Motor neuron (in vitro differentiated cells): ENCODE data around the gene GRP. TPM values are rescaled to one million over a fixed set of nuclear protein-coding genes. Genes with fewer than 3 reads are reported as not detected.

Experiments used
- ATAC-seq, 8 experiments: fragments of 200-7000 bp; cut with Tn5 transposase; replicated peaks in 6 of 8; 2 replicates each; pipeline ENCODE4 v1.8.0; 2021; ENCODE audit warnings: mild to moderate bottlenecking in 8 of 8, moderate library complexity in 8 of 8
- H3K27ac ChIP-seq, 2 donors: fragments of 250-450 bp; sonication (Bioruptor Pico); 2 replicates each; pipeline ENCODE4 v1.9.0; 2021; ENCODE audit warnings: antibody characterized with exemption in 2 of 2, mild to moderate bottlenecking in 2 of 2, moderate library complexity in 1 of 2
- H3K4me1 ChIP-seq, 2 donors: fragments of 250-450 bp; sonication (Bioruptor Pico); replicated peaks in 1 of 2; 2 replicates each; pipeline ENCODE4 v1.6.1; 2021; ENCODE audit warnings: antibody characterized with exemption in 2 of 2, mild to moderate bottlenecking in 2 of 2, moderate library complexity in 1 of 2
- H3K4me3 ChIP-seq, 5 donors: fragments of 250-450 bp; sonication (Bioruptor Pico); 2 replicates each; pipeline ENCODE4 v1.9.0; 2021; ENCODE audit warnings: antibody characterized with exemption in 5 of 5, mild to moderate bottlenecking in 5 of 5, moderate library complexity in 4 of 5
- WGBS, 10 experiments: fragments of 450-650 bp; shearing (Covaris generic); methylation state at CpG; one replicate each; pipeline ENCODE4 v1.0.0; 2022; 5-methylcytosine and 5-hydroxymethylcytosine counted together
- in situ Hi-C, 9 experiments: fragments of 400-800 bp; cut with MboI; loops; one replicate each; pipeline ENCODE4 v1.15.0; 2021; ENCODE audit warnings: low sequenced_read_pairs in 9 of 9, low pct_unique_long_range_greater_than_20kb in 2 of 9; ENCODE audit not compliant: unreplicated experiment in 9 of 9
- total RNA-seq, 8 experiments: library from RNA; unstranded; fragments of 300-600 nt; gene quantifications; 2 replicates each; pipeline versions ENCODE4 v1.2.3 to v1.2.4, GENCODE V29; 2022

Gene GRP
- 1 to 10 TPM in 1 of 8 experiments, not detected in 7; 2.2 TPM for total RNA-seq

DNA sequence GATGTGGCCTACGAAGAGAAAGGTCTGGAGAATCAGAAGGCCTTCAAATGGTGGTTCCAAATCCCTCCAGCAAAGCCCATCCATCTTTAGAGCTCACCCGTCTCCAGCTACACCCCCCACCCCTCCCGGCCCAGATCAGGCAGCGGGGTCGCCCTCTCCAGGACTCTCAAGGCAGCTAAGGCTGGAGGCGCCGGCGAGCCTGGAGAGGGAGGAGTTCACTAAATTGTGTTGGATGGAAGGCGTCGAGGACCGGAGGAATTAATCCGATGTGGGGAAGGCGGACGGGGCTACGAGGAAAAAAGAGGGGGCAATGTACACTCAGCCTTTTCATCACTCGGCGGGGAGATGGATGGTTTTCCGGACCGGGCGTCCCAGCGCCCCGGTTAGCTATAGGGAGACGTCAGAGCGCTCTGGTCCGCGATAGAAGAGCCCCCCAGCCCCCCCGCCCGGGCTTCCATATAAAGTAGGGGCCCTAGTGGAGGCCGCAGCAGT, at the start of gene GRP:
GRP (plus strand) TSS at position 487 of the 492 bp plus-strand sequence. CDS start 108 bp downstream, outside the sequence.
- Histone ChIP-seq H3K4me1 (peaks cover 11% of the 10 kb centered on the region in 2 donors), H3K4me3 (peak within 1 kb of the TSS; percentile 17 to 28 (median 20)), H3K27ac (no peak within 1 kb of the TSS)
- WGBS, 10 experiments, result 0 to 13% (median 5%) methylated on average over 1 to 6 of the region's 29 CpGs; no CpG with 5 or more reads in 6 of the 10 experiments
- peak in 4 of 8 experiments; percentile 26 to 39 (median 30) for ATAC-seq
- in situ Hi-C loops, result no loop called here

- Histone ChIP-seq H3K4me3 (no peak overlapping the region), H3K4me1 (no peaks in the 10 kb centered on the region), H3K27ac (no peak overlapping the region)
- ATAC-seq, result no peak
- 4 to 92% (median 56%) methylated on average over 1 to 2 of the region's 2 CpGs for WGBS, 10 experiments
- in situ Hi-C loops, result no loop called here
These were observed 47.2 kb upstream of the GRP start for GRCh38 chr18:59172664-59173249.

- no peaks in the 10 kb centered on the region for H3K4me1 ChIP-seq
- 0 to 94% (median 52%) methylated on average over 2 to 4 of the region's 4 CpGs; no CpG with 5 or more reads in 4 of the 10 experiments for WGBS, 10 experiments
These were observed 42.5 kb upstream of the GRP start for GRCh38 chr18:59177485-59177884.

DNA sequence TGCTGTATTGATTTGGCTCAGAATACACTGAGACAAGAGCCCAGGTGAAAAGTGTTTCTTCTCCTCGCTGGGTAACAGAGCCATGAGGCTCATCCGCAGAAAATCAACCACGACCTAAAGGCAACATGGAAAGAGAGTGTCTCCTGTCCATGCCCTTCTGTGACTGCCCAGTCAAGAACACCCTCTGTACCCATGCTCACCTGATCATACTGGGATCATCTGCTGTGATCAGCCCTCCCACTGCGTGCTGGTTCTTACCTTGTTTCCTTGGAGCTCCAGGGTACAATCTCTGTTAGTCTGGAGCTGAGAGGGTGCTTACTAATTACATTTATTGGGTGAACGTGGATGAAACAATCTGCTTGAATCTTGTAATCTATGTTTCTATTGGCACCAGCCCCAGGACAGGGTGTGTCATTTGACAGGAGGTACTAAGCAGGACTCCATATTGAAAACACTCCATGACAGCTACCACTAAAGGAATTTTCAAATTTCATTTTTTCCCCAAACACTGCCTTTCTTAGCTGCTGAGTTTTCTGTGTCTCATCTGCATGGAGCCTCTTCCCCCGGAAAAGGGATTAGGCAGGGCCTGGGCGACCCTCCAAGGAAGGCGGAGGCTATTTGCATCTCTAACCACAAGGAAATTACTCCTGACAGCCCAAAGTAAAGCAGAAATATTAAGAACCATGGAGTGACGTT, 39.7 kb upstream of the GRP start:
- WGBS, 10 experiments, result 10 to 78% (median 47%) methylated on average over 1 to 9 of the region's 9 CpGs
- in situ Hi-C loops, result no loop called here
- Histone ChIP-seq H3K4me1 (no peaks in the 10 kb centered on the region), H3K27ac (no peak overlapping the region), H3K4me3 (no peak overlapping the region)
- peak in 3 of 8 experiments; percentile 52 to 82 (median 75) for ATAC-seq

More at GRCh38 chr18:59177485-59177884, 42.5 kb upstream of the GRP start:
- H3K27ac ChIP-seq, result no peak overlapping the region
- no peak overlapping the region for H3K4me3 ChIP-seq
- in situ Hi-C loops, result no loop called here
- ATAC-seq, result peak in 3 of 8 experiments; percentile 62 to 86 (median 74)

GRCh38 chr18:59182673-59183072, 37.3 kb upstream of the GRP start:
- peak in 2 of 8 experiments; percentile 13 to 64 for ATAC-seq
- Histone ChIP-seq H3K4me3 (no peak overlapping the region), H3K4me1 (no peaks in the 10 kb centered on the region), H3K27ac (no peak overlapping the region)
- in situ Hi-C loops, result no loop called here
- 0 to 100% (median 44%) methylated on average over 1 of the region's 1 CpG; no CpG with 5 or more reads in 2 of the 10 experiments for WGBS, 10 experiments

- WGBS, 10 experiments, result 43 to 100% (median 100%) methylated on average over 1 to 2 of the region's 2 CpGs; no CpG with 5 or more reads in 2 of the 10 experiments
- in situ Hi-C loops, result no loop called here
- Histone ChIP-seq H3K27ac (no peak overlapping the region), H3K4me1 (no peaks in the 10 kb centered on the region), H3K4me3 (no peak overlapping the region)
- peak in 2 of 8 experiments; percentile 69 to 82 for ATAC-seq
These were observed 30.9 kb upstream of the GRP start for GRCh38 chr18:59189008-59189407.

DNA sequence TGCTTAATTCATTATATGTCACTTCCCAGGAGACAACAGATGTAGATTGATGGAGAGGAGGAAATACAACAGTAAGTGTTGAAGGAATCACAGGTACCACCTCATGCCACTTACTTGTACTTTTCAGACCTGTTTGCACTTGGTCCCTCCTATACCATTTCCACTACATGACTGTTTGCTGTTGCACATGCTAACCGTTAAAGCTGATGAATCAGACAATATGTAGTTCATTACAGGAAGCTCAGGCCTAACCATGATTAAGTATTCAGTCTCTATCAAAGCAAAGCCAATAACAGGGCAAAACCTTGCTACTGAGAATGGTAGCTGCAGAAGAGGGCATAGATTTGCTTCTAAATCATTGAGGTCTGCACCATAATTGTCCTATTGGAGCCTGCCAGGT, 30.2 kb upstream of the GRP start:
- Histone ChIP-seq H3K4me1 (no peaks in the 10 kb centered on the region), H3K4me3 (no peak overlapping the region), H3K27ac (no peak overlapping the region)
- peak in 2 of 8 experiments; percentile 16 to 31 for ATAC-seq
- WGBS, 10 experiments, result 0 to 89% (median 75%) methylated on average over 1 of the region's 1 CpG; no CpG with 5 or more reads in 3 of the 10 experiments
- in situ Hi-C loops, result no loop called here

DNA sequence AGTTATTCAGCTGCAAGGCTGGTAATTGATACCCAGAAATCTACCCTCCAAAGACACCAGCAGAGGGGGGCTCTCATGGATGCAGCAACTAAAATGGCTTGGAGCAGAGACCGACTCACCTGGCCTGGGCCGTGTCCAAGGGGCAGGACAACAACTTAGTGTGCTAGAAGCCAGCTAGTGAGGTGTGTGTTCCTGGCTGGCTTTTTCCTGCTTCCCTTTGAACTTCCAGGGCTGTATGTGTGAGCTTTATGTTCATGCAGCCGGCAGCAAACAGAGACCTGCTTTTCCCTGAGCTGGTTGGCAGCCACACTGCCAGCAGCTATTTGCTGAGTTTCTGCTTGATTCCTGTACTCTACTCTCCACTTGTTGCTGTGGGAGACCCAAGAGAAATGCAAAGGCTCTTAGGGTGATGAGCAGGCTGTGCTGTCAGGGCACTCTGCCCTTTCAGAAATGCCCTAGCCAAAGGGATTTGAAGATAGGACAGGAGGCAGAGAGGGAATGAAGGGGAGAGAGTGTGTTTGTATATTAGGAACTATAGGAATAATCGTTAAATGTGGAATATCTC, 23.7 kb upstream of the GRP start:
- 46 to 90% (median 73%) methylated on average over 1 to 4 of the region's 4 CpGs; no CpG with 5 or more reads in 3 of the 10 experiments for WGBS, 10 experiments
- no peak overlapping the region for H3K27ac ChIP-seq
- in situ Hi-C loops, result no loop called here
- no peak overlapping the region for H3K4me3 ChIP-seq
- ATAC-seq, result peak in 1 of 8 experiments; percentile 98
- H3K4me1 ChIP-seq, result no peaks in the 10 kb centered on the region

- H3K4me3 ChIP-seq, result no peak overlapping the region
- WGBS, 10 experiments, result 0 to 90% (median 71%) methylated on average over 1 to 2 of the region's 2 CpGs; no CpG with 5 or more reads in 2 of the 10 experiments
- no peak for ATAC-seq
- no peaks in the 10 kb centered on the region for H3K4me1 ChIP-seq
- no peak overlapping the region for H3K27ac ChIP-seq
- in situ Hi-C loops, result no loop called here
These were observed 22.3 kb upstream of the GRP start for GRCh38 chr18:59197636-59198035.

DNA sequence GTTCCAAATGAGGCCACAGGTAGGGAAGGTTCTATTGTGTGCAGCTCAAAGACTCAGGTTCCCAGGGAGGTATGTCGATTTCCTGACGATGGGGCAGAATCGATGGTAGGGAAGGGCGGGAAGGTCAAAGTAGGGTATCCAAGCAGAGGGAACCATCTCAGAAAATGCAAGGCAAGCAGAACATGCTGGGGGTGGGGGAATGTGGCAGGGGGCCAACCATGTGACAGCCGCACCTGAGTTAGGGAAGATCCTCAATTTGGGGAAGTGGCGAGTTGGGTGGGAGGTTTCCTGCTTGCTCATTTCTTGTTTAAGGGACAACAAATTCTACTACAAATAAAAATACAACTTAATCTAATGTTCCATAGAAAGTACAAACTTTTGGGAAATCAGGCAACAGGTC, 21.7 kb upstream of the GRP start:
- WGBS, 10 experiments, result 70 to 100% (median 100%) methylated on average over 1 to 6 of the region's 6 CpGs; no CpG with 5 or more reads in 3 of the 10 experiments
- H3K4me3 ChIP-seq, result no peak overlapping the region
- no peaks in the 10 kb centered on the region for H3K4me1 ChIP-seq
- in situ Hi-C loops, result no loop called here
- no peak for ATAC-seq
- no peak overlapping the region for H3K27ac ChIP-seq

DNA sequence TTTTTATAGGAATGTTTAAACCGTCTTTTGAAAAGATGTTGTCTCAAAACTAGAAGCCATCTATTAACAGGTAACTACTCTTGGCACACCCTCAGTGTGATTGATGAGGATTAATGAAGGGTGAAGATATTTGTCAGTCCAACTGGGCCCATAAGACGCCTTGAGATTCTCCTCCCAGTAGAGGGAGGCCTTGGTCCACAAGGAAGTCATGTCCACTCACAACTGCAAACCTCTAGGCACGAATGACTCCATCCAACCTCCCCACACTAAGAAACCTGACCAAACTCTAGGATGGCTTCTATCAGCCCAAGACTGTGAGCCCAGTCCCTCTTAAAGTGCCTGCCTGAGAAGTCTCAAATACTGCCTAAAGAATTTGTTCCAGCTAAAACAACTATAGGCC, 19.2 kb upstream of the GRP start:
- Histone ChIP-seq H3K27ac (no peak overlapping the region), H3K4me1 (no peaks in the 10 kb centered on the region), H3K4me3 (no peak overlapping the region)
- WGBS, 10 experiments, result 27 to 100% (median 76%) methylated on average over 1 to 3 of the region's 3 CpGs; no CpG with 5 or more reads in 3 of the 10 experiments
- peak in 3 of 8 experiments; percentile 42 to 68 (median 44) for ATAC-seq
- in situ Hi-C loops, result no loop called here

DNA sequence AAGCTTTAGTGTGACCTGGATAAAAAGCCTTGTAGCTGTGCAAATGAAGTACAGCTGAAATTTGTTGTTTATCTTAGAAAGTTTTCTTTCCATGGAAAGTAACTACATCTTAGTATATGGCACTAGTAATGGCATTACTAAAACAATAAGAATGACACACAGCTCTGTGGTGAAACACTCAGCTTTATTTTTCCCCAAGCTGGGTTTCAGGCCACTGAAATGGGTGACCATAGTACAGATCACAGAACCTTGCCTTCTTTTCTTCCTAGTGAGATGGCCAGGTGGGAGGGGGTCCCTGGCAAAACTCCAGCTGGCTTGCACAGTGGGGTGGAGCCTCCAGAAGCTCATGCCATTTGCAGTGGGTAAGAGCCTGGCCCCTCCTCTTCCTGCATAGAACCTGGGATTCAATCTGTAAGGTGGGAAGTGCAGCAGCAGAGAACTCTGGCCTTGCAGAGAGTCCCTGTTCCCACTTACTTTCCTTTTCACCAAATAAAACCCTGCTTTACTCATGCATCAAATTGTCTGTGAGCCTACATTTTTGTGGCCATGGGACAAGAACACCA, 17.6 kb upstream of the GRP start:
- H3K4me3 ChIP-seq, result no peak overlapping the region
- no peaks in the 10 kb centered on the region for H3K4me1 ChIP-seq
- H3K27ac ChIP-seq, result no peak overlapping the region
- no peak for ATAC-seq
- in situ Hi-C loops, result no loop called here

- Histone ChIP-seq H3K4me1 (peaks cover 0 to 9% of the 10 kb centered on the region in 2 donors), H3K4me3 (no peak overlapping the region), H3K27ac (no peak overlapping the region)
- in situ Hi-C loops, result no loop called here
- no peak for ATAC-seq
- 50 to 97% (median 79%) methylated on average over 2 to 6 of the region's 6 CpGs; no CpG with 5 or more reads in 2 of the 10 experiments for WGBS, 10 experiments
These were observed 12.5 kb upstream of the GRP start for GRCh38 chr18:59207506-59207905.
